Vagina (tissue), 2 donors: ENCODE data around the gene ABCA7.

Source experiments
- POLR2A ChIP-seq, 2 donors: fragments of 450-650 bp; IDR thresholded peaks; one replicate each; pipeline ENCODE4 v1.6.1; 2017; ENCODE audit warnings: antibody characterized with exemption in 2 of 2, mild to moderate bottlenecking in 2 of 2, moderate library complexity in 2 of 2
- TF ChIP-seq, protein P1 (sequence below), 3 experiments: fragments of 450-650 bp in 2 of 3; fragments of 200-600 bp in 1 of 3; sonication (generic) in 1 of 3; IDR thresholded peaks; one replicate each; pipeline ENCODE4 v1.5.1; 2017 to 2019; ENCODE audit warnings: antibody characterized with exemption in 3 of 3, mild to moderate bottlenecking in 2 of 3, moderate library complexity in 2 of 3

DNA sequence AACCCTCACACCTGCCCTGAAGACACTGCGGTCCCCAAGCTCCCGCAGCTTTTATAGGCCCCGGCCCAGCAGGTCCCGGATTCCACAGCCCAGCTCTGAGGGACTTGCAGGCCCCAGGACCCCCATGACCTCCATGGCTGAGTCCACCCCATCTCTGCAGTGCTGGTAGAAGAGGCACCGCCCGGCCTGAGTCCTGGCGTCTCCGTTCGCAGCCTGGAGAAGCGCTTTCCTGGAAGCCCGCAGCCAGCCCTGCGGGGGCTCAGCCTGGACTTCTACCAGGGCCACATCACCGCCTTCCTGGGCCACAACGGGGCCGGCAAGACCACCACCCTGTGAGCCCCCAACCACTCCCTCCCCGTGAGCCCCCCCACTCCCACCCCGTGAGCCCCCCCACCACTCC lies 9.2 kb downstream of the ABCA7 start:
- TF ChIP-seq, protein P1, sequence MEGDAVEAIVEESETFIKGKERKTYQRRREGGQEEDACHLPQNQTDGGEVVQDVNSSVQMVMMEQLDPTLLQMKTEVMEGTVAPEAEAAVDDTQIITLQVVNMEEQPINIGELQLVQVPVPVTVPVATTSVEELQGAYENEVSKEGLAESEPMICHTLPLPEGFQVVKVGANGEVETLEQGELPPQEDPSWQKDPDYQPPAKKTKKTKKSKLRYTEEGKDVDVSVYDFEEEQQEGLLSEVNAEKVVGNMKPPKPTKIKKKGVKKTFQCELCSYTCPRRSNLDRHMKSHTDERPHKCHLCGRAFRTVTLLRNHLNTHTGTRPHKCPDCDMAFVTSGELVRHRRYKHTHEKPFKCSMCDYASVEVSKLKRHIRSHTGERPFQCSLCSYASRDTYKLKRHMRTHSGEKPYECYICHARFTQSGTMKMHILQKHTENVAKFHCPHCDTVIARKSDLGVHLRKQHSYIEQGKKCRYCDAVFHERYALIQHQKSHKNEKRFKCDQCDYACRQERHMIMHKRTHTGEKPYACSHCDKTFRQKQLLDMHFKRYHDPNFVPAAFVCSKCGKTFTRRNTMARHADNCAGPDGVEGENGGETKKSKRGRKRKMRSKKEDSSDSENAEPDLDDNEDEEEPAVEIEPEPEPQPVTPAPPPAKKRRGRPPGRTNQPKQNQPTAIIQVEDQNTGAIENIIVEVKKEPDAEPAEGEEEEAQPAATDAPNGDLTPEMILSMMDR (IDR thresholded peaks at IDR 0.05): no peak
- TF ChIP-seq POLR2A (IDR thresholded peaks at IDR 0.05): no peak
